HEK293T (cell line): ENCODE results near the gene CACNG1.

Experiments
- ARNT ChIP-seq: fragments of 450-650 bp; IDR thresholded peaks from 2 replicates; pipeline ENCODE4 v1.6.1; 2017; ENCODE audit warnings: mild to moderate bottlenecking
- ELF4 ChIP-seq: fragments of 450-650 bp; IDR thresholded peaks from 2 replicates; pipeline ENCODE4 v1.6.1; 2017; ENCODE audit warnings: antibody characterized with exemption
- FOXA1 ChIP-seq: fragments of 450-650 bp; IDR thresholded peaks from 2 replicates; pipeline ENCODE4 v1.6.1; 2016; ENCODE audit warnings: mild to moderate bottlenecking
- FOXK2 ChIP-seq: fragments of 450-650 bp; IDR thresholded peaks from 2 replicates; pipeline ENCODE4 v1.6.1; 2016; ENCODE audit warnings: mild to moderate bottlenecking
- FOXM1 ChIP-seq: fragments of 450-650 bp; IDR thresholded peaks from 2 replicates; pipeline ENCODE4 v1.6.1; 2017; ENCODE audit warnings: mild to moderate bottlenecking, borderline replicate concordance
- HDGF ChIP-seq: fragments of 450-650 bp; IDR thresholded peaks from 2 replicates; pipeline ENCODE4 v1.6.1; 2017; ENCODE audit warnings: antibody characterized with exemption, borderline replicate concordance
- L3MBTL2 ChIP-seq: fragments of 450-650 bp; conservative IDR thresholded peaks from 2 replicates; pipeline ENCODE4 v1.6.1; 2016; ENCODE audit warnings: mild to moderate bottlenecking
- LEF1 ChIP-seq: fragments of 450-650 bp; IDR thresholded peaks from 2 replicates; pipeline ENCODE4 v1.6.1; 2017; ENCODE audit warnings: mild to moderate bottlenecking, borderline replicate concordance
- SP1 ChIP-seq: fragments of 450-650 bp; IDR thresholded peaks from 2 replicates; pipeline ENCODE4 v1.6.1; 2017
- SUZ12 ChIP-seq: fragments of 450-650 bp; IDR thresholded peaks from 2 replicates; pipeline ENCODE4 v1.6.1; 2016; ENCODE audit warnings: mild to moderate bottlenecking
- TARDBP ChIP-seq: fragments of 450-650 bp; IDR thresholded peaks from 2 replicates; pipeline ENCODE4 v1.6.1; 2016
- ZNF384 ChIP-seq: fragments of 450-650 bp; IDR thresholded peaks from 2 replicates; pipeline ENCODE4 v1.6.1; 2016

GRCh38 chr17:67068999-67069398 is 24.6 kb downstream of the CACNG1 start:
- TF ChIP-seq TARDBP, result no peak
- TF ChIP-seq ZNF384, result no peak
- TF ChIP-seq ELF4, result no peak
- TF ChIP-seq SUZ12, result no peak
- TF ChIP-seq FOXK2, result no peak
- no peak for TF ChIP-seq SP1
- TF ChIP-seq FOXM1, result no peak
- TF ChIP-seq LEF1, result no peak
- TF ChIP-seq FOXA1, result no peak
- no peak for TF ChIP-seq HDGF
- TF ChIP-seq ARNT, result no peak
- no peak for TF ChIP-seq L3MBTL2
